ENCODE measurements around the gene DNALI1. TPM values are rescaled to one million over a fixed set of nuclear protein-coding genes. Genes with fewer than 3 reads are reported as not detected.
A peak's percentile ranks its signal among the peaks of the same experiment; 100 is the strongest.

DNALI1 gene
- total RNA-seq, 1 donor from 2014 or later = 4.7 TPM

DNA sequence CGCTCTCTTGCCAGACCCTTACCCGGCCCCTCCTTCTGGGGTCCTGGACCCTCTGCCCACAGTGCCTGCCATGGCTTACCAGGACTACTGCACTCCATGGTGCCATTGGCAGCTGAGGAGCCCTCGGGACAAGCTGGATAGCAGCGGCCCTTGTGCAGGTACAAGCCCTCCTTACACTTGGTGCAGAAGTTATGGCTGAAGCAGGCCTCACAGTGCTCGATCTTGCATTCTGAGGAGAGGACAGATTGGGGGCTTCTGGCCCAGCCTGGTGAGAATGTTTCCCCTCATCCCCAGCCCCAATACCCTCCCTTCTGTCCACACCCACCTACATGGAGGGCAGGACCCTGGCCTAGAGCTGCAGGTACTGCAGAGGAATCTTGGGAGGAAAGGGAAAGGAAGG is 57.4 kb downstream of the DNALI1 start:
- Histone ChIP-seq H3K27ac (no peak overlapping the region), H3K4me1 (peaks cover 17% of the 10 kb centered on the region), H3K4me3 (no peak overlapping the region), H3K27me3 (no peaks in the 10 kb centered on the region), H3K36me3 (no peaks in the 10 kb centered on the region), H3K9me3 (no peaks in the 10 kb centered on the region)
- TF ChIP-seq POLR2AphosphoS5 (IDR thresholded peaks at IDR 0.05; ENCODE audit: insufficient read depth in 1 of 2, low read depth in 1 of 2) = no peak
- TF ChIP-seq, protein P1, sequence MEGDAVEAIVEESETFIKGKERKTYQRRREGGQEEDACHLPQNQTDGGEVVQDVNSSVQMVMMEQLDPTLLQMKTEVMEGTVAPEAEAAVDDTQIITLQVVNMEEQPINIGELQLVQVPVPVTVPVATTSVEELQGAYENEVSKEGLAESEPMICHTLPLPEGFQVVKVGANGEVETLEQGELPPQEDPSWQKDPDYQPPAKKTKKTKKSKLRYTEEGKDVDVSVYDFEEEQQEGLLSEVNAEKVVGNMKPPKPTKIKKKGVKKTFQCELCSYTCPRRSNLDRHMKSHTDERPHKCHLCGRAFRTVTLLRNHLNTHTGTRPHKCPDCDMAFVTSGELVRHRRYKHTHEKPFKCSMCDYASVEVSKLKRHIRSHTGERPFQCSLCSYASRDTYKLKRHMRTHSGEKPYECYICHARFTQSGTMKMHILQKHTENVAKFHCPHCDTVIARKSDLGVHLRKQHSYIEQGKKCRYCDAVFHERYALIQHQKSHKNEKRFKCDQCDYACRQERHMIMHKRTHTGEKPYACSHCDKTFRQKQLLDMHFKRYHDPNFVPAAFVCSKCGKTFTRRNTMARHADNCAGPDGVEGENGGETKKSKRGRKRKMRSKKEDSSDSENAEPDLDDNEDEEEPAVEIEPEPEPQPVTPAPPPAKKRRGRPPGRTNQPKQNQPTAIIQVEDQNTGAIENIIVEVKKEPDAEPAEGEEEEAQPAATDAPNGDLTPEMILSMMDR (IDR thresholded peaks at IDR 0.05) = no peak
- no peak for TF ChIP-seq POLR2A (IDR thresholded peaks at IDR 0.05)
- intact Hi-C loops (cut with DNase I) = no loop called here
- DNase-seq (ENCODE audit: extremely low spot score in 2 of 2) = no peak

DNA sequence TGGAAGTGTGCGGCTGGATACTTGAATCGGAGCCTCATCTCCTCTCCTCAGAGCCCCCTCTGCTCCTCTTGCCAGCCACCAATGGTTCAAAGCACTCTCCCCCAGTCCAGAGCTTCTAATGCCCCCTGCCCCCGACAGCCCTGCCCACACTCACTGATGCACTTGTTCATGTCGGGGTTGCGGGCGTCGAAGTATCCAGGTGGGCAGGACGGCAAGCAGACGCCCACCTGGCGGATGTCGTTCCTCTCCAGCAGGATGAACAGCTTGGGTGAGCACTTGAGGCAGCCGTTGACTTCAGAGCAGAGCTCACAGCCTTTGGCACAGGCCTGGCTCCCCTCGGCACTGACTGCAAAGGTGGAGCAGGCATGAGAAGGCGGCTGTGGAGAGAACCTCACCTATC is 59.6 kb downstream of the DNALI1 start:
- TF ChIP-seq POLR2AphosphoS5 (IDR thresholded peaks at IDR 0.05; ENCODE audit: insufficient read depth in 1 of 2, low read depth in 1 of 2) (no peak), POLR2A (IDR thresholded peaks at IDR 0.05) (no peak)
- TF ChIP-seq, protein P1 (IDR thresholded peaks at IDR 0.05) = no peak
- intact Hi-C loops (cut with DNase I) = no loop called here
- DNase-seq (ENCODE audit: extremely low spot score in 2 of 2) = no peak
- no peaks in the 10 kb centered on the region for H3K27me3 ChIP-seq
- peaks cover 25% of the 10 kb centered on the region for H3K4me1 ChIP-seq
- peak overlapping the region; percentile 15 for H3K27ac ChIP-seq
- no peaks in the 10 kb centered on the region for H3K9me3 ChIP-seq
- no peak overlapping the region for H3K4me3 ChIP-seq
- H3K36me3 ChIP-seq = no peaks in the 10 kb centered on the region

Small RNAs within 50 kb of the gene (small RNA-seq; reads per million reads assigned to genes)
- not detected for gene AL034379.1

Other genes with a start within 250 kb of the DNALI1 start
- 51.6 TPM for gene ZC3H12A, start 82.4 kb upstream of the DNALI1 start, total RNA-seq
- 54.5 TPM for gene MEAF6, start 42.2 kb upstream of the DNALI1 start, total RNA-seq
- gene SNIP1, start 2.6 kb upstream of the DNALI1 start, total RNA-seq = 16.5 TPM
- 62.1 TPM for gene GNL2, start 39.0 kb downstream of the DNALI1 start, total RNA-seq
- gene RSPO1, start 78.0 kb downstream of the DNALI1 start, total RNA-seq = 23.3 TPM
- gene CDCA8, start 135.6 kb downstream of the DNALI1 start, total RNA-seq = 2.2 TPM
- 0.25 TPM for gene EPHA10, start 208.2 kb downstream of the DNALI1 start, total RNA-seq
- gene MANEAL, start 236.9 kb downstream of the DNALI1 start, total RNA-seq = 3.2 TPM

Data from vagina (tissue), 2 donors.